Measurements from ENCODE around the gene KTI12.
A peak's percentile ranks its signal among the peaks of the same experiment; 100 is the strongest.
"Not testable (repeated sequence)": the region's sequence is repeated elsewhere in the genome, so short reads cannot be mapped to it uniquely, and the experiment has no call there.

KTI12 gene

DNA sequence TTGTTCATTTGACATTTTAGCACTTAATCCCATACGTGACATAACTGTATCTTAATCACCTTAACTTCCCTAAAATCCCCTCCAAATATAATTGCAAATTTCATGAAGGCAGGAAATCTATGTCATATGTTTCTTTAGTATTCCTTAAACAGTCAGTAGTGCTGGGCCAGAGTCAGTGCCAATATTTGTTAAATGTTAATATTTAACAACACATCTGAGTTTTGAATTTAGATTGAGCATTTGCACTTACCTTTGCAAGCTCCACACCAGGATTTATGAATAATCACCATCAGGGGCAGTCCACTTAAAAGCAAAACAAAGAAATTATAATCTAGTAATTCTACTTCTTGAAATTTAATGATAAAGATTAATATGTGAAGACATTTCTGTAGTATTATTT, 5.3 kb downstream of the KTI12 start:
- H3K4me3 ChIP-seq (ENCODE audit: low read depth, low read length) = no peak overlapping the region
- in situ Hi-C loops (cut with HindIII; ENCODE audit: low sequenced_read_pairs) = no loop called here
- no peak for DNase-seq (ENCODE audit: low read depth)
- TF ChIP-seq, protein P1, sequence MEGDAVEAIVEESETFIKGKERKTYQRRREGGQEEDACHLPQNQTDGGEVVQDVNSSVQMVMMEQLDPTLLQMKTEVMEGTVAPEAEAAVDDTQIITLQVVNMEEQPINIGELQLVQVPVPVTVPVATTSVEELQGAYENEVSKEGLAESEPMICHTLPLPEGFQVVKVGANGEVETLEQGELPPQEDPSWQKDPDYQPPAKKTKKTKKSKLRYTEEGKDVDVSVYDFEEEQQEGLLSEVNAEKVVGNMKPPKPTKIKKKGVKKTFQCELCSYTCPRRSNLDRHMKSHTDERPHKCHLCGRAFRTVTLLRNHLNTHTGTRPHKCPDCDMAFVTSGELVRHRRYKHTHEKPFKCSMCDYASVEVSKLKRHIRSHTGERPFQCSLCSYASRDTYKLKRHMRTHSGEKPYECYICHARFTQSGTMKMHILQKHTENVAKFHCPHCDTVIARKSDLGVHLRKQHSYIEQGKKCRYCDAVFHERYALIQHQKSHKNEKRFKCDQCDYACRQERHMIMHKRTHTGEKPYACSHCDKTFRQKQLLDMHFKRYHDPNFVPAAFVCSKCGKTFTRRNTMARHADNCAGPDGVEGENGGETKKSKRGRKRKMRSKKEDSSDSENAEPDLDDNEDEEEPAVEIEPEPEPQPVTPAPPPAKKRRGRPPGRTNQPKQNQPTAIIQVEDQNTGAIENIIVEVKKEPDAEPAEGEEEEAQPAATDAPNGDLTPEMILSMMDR (IDR thresholded peaks at IDR 0.05; ENCODE audit: low read depth, low read length, missing control alignments) = no peak

DNA sequence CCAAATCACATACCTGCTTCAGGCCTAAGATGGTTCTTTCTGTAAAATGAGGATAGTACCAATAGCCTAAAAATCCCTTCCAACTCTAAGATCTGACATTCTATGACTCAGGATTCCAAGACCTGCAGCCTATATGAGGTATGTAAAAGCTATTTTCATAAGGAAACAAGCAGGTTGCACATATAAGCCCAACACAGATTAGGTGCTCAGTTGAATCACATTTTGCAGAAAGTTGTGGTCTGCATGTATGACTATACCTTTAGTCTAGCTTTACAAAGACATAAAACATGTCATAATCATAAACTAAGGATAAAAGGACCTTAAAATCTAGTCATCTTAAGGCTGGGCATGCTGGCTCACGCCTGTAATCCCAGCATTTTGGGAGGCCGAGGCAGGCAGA, 7.3 kb downstream of the KTI12 start:
- in situ Hi-C loops (cut with HindIII; ENCODE audit: low sequenced_read_pairs) = no loop called here
- TF ChIP-seq, protein P1 (IDR thresholded peaks at IDR 0.05; ENCODE audit: low read depth, low read length, missing control alignments) = no peak
- H3K4me3 ChIP-seq (ENCODE audit: low read depth, low read length) = no peak overlapping the region
- no peak for DNase-seq (ENCODE audit: low read depth)

GRCh38 chr1:52022133-52022532, 11.5 kb downstream of the KTI12 start:
- DNase-seq (ENCODE audit: low read depth) = no peak
- in situ Hi-C loops (cut with HindIII; ENCODE audit: low sequenced_read_pairs) = no loop called here

GRCh38 chr1:52008071-52008809, 25.4 kb downstream of the KTI12 start:
- in situ Hi-C loops (cut with HindIII; ENCODE audit: low sequenced_read_pairs) = no loop called here
- TF ChIP-seq, protein P1 (IDR thresholded peaks at IDR 0.05; ENCODE audit: low read depth, low read length, missing control alignments) = no peak
- no peak overlapping the region for H3K4me3 ChIP-seq (ENCODE audit: low read depth, low read length)
- DNase-seq (ENCODE audit: low read depth) = no peak

More at GRCh38 chr1:52022133-52022532, 11.5 kb downstream of the KTI12 start:
- TF ChIP-seq, protein P1 (IDR thresholded peaks at IDR 0.05; ENCODE audit: low read depth, low read length, missing control alignments) = no peak
- H3K4me3 ChIP-seq (ENCODE audit: low read depth, low read length) = no peak overlapping the region

DNA sequence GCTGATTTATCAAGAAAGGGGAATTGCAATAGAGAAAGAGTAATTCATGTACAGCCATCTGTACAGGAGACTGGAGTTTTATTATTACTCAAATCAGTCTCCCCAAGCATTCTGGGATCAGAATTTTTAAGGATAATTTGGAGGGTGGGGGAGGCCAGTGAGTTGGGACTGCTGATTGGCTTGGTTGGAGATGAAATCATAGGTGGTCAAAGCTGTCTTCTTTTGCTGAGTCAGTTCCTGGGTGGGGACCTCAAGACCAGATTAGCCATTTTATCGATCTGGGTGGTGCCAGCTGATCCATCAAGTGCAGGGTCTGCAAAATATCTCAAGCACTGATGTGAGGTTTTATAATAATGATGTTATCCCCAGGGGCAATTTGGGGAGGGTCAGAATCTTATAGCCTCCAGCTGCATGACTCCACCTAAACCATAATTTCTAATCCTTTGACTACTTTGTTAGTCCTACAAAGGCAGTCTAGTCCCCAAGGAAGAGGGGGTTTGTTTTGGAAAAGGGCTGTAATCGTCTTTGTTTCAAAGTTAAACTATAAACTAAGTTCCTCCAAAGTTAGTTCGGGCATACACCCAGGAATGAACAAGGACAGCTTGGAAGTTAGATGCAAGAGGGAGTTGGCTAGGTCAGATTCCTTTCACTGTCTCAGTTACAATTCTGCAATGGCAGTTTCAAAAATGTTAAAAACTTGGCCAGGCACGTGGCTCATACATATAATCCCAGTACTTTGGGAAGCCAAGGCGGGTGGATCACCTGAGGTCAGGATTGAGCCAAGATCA, 26.2 kb downstream of the KTI12 start:
- no peak for DNase-seq (ENCODE audit: low read depth)
- in situ Hi-C loops (cut with HindIII; ENCODE audit: low sequenced_read_pairs) = no loop called here
- no peak overlapping the region for H3K4me3 ChIP-seq (ENCODE audit: low read depth, low read length)
- TF ChIP-seq, protein P1 (IDR thresholded peaks at IDR 0.05; ENCODE audit: low read depth, low read length, missing control alignments) = no peak

DNA sequence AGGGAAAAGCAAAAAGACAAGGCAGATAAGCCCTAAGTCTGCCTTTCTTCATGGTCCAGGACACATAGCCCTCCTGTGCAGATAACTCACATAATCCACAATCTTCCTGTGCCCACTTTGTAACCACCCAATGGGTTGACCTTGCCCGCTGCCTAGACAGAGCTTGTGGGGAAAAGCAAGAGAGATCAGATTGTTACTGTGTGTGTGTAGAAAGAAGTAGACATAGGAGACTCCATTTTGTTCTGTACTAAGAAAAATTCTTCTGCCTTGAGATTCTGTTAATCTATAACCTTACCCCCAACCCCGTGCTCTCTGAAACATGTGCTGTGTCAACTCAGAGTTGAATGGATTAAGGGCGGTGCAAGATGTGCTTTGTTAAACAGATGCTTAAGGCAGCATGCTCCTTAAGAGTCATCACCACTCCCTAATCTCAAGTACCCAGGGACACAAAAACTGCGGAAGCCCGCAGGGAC, 27.5 kb downstream of the KTI12 start:
- H3K4me3 ChIP-seq (ENCODE audit: low read depth, low read length); in situ Hi-C loops (cut with HindIII; ENCODE audit: low sequenced_read_pairs); DNase-seq (ENCODE audit: low read depth): not testable (repeated sequence)

DNA sequence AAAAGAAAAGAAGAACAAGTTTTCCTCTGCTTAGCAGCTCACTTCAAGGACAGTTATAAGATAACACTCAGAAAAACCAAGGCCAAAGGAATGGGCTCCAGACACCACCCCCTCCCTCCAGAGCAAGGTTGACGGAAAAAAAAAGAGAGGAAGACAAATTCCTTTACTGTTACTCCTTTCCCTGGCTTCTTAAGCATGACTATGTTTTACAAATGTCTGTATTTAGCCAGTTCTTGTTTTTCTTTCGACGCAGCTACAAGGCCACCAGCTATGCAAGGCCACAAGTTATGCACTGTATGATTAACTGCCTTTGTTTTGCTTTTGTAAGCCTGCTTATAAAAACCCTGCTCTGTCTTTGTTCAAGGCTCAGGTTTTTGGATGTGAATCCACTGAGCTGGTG, 28.1 kb downstream of the KTI12 start:
- in situ Hi-C loops (cut with HindIII; ENCODE audit: low sequenced_read_pairs); H3K4me3 ChIP-seq (ENCODE audit: low read depth, low read length): not testable (repeated sequence)
- peak; percentile 65 for DNase-seq (ENCODE audit: low read depth)
